LNCaP clone FGC (cell line): Measurements from ENCODE around the gene AICDA.
"Not testable (repeated sequence)": the region's sequence is repeated elsewhere in the genome, so short reads cannot be mapped to it uniquely, and the experiment has no call there.

ENCODE experiments used
- DNase-seq: peaks from one replicate; pipeline ENCODE4 v3.0.0-alpha.2; 2011; ENCODE audit warnings: low read depth
- H3K4me3 ChIP-seq: 2 replicates; pipeline ENCODE4 v1.5.1; 2011; ENCODE audit warnings: mild to moderate bottlenecking, low read depth, low read length, control low read depth
- TF ChIP-seq, protein P1 (sequence below): IDR thresholded peaks from 2 replicates; pipeline ENCODE4 v1.5.1; 2012; ENCODE audit warnings: mild to moderate bottlenecking; ENCODE audit not compliant: control insufficient read depth, insufficient read depth; ENCODE audit errors: extremely low read depth

AICDA gene

GRCh38 chr12:8630131-8630530 lies 17.5 kb upstream of the AICDA start:
- H3K4me3 ChIP-seq: no peak overlapping the region
- DNase-seq: no peak
- TF ChIP-seq, protein P1, sequence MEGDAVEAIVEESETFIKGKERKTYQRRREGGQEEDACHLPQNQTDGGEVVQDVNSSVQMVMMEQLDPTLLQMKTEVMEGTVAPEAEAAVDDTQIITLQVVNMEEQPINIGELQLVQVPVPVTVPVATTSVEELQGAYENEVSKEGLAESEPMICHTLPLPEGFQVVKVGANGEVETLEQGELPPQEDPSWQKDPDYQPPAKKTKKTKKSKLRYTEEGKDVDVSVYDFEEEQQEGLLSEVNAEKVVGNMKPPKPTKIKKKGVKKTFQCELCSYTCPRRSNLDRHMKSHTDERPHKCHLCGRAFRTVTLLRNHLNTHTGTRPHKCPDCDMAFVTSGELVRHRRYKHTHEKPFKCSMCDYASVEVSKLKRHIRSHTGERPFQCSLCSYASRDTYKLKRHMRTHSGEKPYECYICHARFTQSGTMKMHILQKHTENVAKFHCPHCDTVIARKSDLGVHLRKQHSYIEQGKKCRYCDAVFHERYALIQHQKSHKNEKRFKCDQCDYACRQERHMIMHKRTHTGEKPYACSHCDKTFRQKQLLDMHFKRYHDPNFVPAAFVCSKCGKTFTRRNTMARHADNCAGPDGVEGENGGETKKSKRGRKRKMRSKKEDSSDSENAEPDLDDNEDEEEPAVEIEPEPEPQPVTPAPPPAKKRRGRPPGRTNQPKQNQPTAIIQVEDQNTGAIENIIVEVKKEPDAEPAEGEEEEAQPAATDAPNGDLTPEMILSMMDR: no peak

DNA sequence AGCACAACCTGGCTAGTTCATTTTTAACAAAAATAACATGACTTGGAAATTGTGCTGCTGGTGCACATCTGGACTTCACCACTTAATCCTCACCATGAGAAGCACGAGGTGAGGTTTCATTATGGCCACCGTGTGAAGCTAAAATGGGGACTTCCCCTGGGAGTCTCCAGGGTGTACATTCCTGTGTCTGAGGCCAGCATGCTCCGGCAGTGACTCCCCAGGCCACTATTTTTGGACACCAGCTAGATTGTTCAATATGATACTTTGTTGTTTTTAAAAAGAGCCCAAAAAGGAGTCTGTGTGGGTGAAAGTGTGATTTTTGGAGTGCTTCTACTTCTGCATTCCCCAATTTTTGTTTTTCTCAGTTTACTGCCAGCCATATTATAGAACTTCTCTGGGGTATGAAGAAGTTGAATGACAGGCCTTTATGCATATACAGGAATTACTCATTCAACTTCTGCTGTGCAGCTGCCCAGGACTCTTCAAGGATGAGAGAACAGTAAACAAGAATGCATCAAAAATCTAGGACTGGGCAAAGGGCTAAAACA lies 16.9 kb upstream of the AICDA start:
- TF ChIP-seq, protein P1: no peak
- DNase-seq: no peak
- no peak overlapping the region for H3K4me3 ChIP-seq

DNA sequence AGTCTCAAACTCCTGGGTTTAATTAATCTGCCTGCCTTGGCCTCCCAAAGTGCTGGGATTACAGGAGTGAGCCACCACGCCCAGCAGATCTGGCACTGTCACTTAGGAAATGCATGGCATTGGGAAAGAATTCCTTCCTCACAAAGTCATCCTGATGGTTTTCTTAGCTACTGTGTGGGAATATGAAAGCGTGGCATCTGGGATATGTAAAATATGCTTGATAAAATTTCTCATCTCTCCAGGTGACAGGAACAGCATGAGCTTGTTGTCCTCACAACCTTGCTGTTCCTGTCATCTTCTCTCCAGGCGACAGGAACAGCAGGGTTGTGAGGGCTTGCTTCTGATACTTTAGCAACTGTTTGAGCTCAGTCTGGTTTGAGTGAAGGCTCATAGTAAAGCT lies 16.1 kb upstream of the AICDA start:
- H3K4me3 ChIP-seq: no peak overlapping the region
- DNase-seq: no peak
- TF ChIP-seq, protein P1: no peak

DNA sequence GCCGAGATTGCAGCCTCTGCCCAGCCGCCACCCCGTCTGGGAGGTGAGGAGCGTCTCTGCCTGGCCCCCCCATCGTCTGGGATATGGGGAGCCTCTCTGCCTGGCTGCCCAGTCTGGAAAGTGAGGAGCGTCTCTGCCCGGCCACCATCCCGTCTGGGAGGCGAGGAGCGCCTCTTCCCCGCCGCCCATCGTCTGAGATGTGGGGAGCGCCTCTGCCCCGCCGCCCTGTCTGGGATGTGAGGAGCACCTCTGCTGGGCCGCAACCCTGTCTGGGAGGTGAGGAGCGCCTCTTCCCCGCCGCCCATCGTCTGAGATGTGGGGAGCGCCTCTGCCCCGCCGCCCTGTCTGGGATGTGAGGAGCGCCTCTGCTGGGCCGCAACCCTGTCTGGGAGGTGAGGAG lies 12.1 kb upstream of the AICDA start:
- not testable (repeated sequence) for DNase-seq

GRCh38 chr12:8622646-8623045 lies 10.0 kb upstream of the AICDA start:
- DNase-seq: no peak
- H3K4me3 ChIP-seq: no peak overlapping the region
- TF ChIP-seq, protein P1: no peak

More for the DNA sequence above, 12.1 kb upstream of the AICDA start:
- not testable (repeated sequence) for H3K4me3 ChIP-seq

DNA sequence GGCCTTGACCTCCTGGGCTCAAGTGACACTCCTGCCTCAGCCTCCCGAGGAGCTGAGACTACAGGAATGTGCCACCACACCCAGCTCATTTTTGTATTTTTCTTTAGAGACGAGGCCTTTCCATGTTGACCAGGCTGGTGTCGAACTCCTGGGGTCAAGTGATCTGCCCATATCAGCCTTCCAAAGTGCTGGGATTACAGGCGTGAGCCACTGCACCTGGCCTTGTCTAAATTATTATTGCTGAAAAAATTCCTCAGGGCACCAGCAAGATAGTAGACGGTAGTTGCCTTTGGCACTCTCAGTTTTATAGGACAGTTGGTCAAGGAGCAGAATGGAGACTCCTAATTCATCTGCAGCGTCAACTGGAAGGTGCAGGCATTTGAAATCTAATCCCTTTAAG lies 2.5 kb upstream of the AICDA start:
- H3K4me3 ChIP-seq: no peak overlapping the region
- TF ChIP-seq, protein P1: no peak
- DNase-seq: no peak

- not testable (repeated sequence) for DNase-seq, H3K4me3 ChIP-seq
Measured at GRCh38 chr12:8613881-8614280, 1.2 kb upstream of the AICDA start.

DNA sequence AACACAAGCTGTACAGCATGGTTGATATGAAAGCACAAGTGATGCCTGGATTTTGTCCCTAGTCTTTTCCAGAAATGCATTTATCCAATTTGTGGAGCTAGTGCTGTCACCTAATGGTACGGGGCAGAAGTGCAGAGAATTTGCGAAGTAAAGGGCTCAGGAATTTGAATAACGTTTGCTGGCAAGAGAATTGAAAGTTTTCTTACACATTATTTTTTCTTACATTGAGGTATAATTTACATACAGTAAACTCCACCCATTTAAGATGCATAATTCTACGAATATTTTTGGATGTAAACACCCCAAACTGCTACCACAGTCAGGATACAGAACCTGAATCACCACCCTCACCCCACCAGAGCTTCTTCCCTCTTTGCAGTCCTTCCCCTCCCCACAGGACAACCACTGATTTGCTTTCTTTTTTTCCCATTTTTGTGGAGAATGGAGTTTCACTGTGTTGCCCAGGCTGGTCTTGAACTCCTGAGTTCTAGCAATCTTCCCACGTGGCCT lies 3.5 kb downstream of the AICDA start:
- TF ChIP-seq, protein P1: peak; percentile 93
- peak; percentile 7 for DNase-seq
- no peak overlapping the region for H3K4me3 ChIP-seq
